Aorta (tissue), 5 donors: ENCODE data around the gene PARD3. TPM values are rescaled to one million over a fixed set of nuclear protein-coding genes. Genes with fewer than 3 reads are reported as not detected.

Source experiments
- ATAC-seq: fragments of 200-7000 bp; cut with Tn5 transposase; one replicate; pipeline ENCODE4 v1.9.1; 2022; ENCODE audit warnings: moderate library complexity; ENCODE audit not compliant: low FRiP score
- DNase-seq, 2 donors: peaks; one replicate each; pipeline ENCODE4 v3.0.0-alpha.2; 2020
- H3K27ac ChIP-seq, 2 donors: one replicate each; pipeline ENCODE4 v1.5.1; 2013; ENCODE audit warnings: low read length in 2 of 2, mild to moderate bottlenecking in 2 of 2, moderate library complexity in 2 of 2, control low read depth in 1 of 2, inconsistent platforms in 1 of 2, low read depth in 1 of 2
- H3K27me3 ChIP-seq, 2 donors: one replicate each; pipeline ENCODE4 v1.6.1; 2013; ENCODE audit warnings: control low read depth in 1 of 2, low read length in 1 of 2, mild to moderate bottlenecking in 1 of 2, moderate library complexity in 1 of 2; ENCODE audit not compliant: insufficient read depth in 2 of 2, control insufficient read depth in 1 of 2
- H3K36me3 ChIP-seq, 2 donors: one replicate each; pipeline ENCODE4 v1.6.1; 2013; ENCODE audit warnings: control low read depth in 1 of 2, low read length in 1 of 2, mild to moderate bottlenecking in 1 of 2; ENCODE audit not compliant: insufficient read depth in 2 of 2, control insufficient read depth in 1 of 2
- H3K4me1 ChIP-seq, 2 donors: one replicate each; pipeline ENCODE4 v1.6.1; 2013; ENCODE audit warnings: low read length in 2 of 2, control low read depth in 1 of 2, mild to moderate bottlenecking in 1 of 2, moderate library complexity in 1 of 2; ENCODE audit not compliant: insufficient read depth in 2 of 2, control insufficient read depth in 1 of 2
- H3K4me3 ChIP-seq, 2 donors: one replicate each; pipeline ENCODE4 v1.5.1; 2013; ENCODE audit warnings: low read length in 2 of 2, control low read depth in 1 of 2, mild to moderate bottlenecking in 1 of 2
- H3K9me3 ChIP-seq: one replicate; pipeline ENCODE4 v1.6.1; 2013; ENCODE audit warnings: mild to moderate bottlenecking, low read length; ENCODE audit not compliant: control insufficient read depth
- WGBS, 2 donors: extraction: QIAGEN DNeasy Blood & Tissue Kit; methylation state at CpG; one replicate each; pipeline ENCODE4 v1.1.7; 2013; 5-methylcytosine and 5-hydroxymethylcytosine counted together
- intact Hi-C, 2 donors: fragments of 100-400 bp; cut with DNase I; formaldehyde crosslinking; loops; one replicate each; pipeline versions ENCODE4 v1.14.2 to v1.15.0; 2022
- polyA plus RNA-seq, 2 donors: library from polyadenylated mRNA; stranded (reverse); fragments of 200-250 nt; gene quantifications; one replicate each; pipeline ENCODE4 v1.2.3, GENCODE V29; 2013
- total RNA-seq, 2 donors: library from RNA; stranded (reverse); fragmentation: NEBNext Ultra II Directional; extraction: Animal tissue kit (Norgen Biotek cat#: 25700); gene quantifications; one replicate each; pipeline ENCODE4 v1.2.1, GENCODE V29; 2021
- donor health status: healthy with polysubstance abuse.
- donor health status: Bipolar disorder and iron deficiency.
- donor health status: DM: no; HTN: no; CAD: no.
- donor health status: DM: no; HTN: no; CAD: no.
- donor health status: DM: yes; HTN: yes; CAD: no.

PARD3 gene
- total and polyA plus RNA-seq, 4 donors: 6.4 to 33.0 (median 28.7) TPM

GRCh38 chr10:34585422-34586112 lies 229.5 kb downstream of the PARD3 start:
- Histone ChIP-seq H3K27ac (no peak overlapping the region), H3K27me3 (no peaks in the 10 kb centered on the region), H3K4me3 (no peak overlapping the region), H3K9me3 (no peaks in the 10 kb centered on the region), H3K36me3 (no peaks in the 10 kb centered on the region), H3K4me1 (peaks cover 6 to 8% of the 10 kb centered on the region in 2 donors)
- 96% methylated on average over 2 of the region's 2 CpGs for WGBS, 2 donors
- no peak for ATAC-seq
- intact Hi-C loops: no loop called here
- DNase-seq: no peak

- DNase-seq (no peak), ATAC-seq (peak; percentile 56)
- Histone ChIP-seq H3K4me1 (peaks cover 6 to 8% of the 10 kb centered on the region in 2 donors), H3K4me3 (no peak overlapping the region), H3K27ac (no peak overlapping the region), H3K27me3 (no peaks in the 10 kb centered on the region), H3K36me3 (no peaks in the 10 kb centered on the region), H3K9me3 (no peaks in the 10 kb centered on the region)
- intact Hi-C loops: no loop called here
Observed at GRCh38 chr10:34584164-34584563, 230.9 kb downstream of the PARD3 start.

- DNase-seq: no peak
- no peaks in the 10 kb centered on the region for H3K36me3 ChIP-seq
- H3K4me1 ChIP-seq: peaks cover 6 to 10% of the 10 kb centered on the region in 2 donors
- intact Hi-C loops: no loop called here
- ATAC-seq: no peak
- H3K27ac ChIP-seq: no peak overlapping the region
- 31 to 44% methylated on average over 6 of the region's 6 CpGs for WGBS, 2 donors
- H3K27me3 ChIP-seq: no peaks in the 10 kb centered on the region
- no peaks in the 10 kb centered on the region for H3K9me3 ChIP-seq
- no peak overlapping the region for H3K4me3 ChIP-seq
Observed at GRCh38 chr10:34581801-34582532, 233.1 kb downstream of the PARD3 start.

DNA sequence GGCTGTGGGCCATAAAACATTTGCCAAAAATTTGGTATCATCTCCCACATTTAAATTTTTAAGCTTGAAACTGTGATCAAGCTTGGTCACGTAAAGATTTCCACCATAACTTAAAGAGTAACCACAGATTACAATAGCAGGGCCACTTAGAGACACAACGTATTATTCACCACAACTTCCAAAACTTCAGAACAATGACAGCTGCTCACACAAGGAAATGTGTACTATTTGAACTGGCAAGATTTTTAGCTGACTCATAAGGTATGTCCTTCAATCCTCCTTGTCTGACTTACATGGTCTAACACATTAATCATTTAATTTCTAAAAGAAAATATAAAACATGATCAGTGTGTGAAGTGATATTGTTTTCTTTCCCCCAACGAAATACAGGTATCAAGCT lies 234.5 kb downstream of the PARD3 start:
- ATAC-seq: no peak
- Histone ChIP-seq H3K4me1 (peaks cover 6 to 11% of the 10 kb centered on the region in 2 donors), H3K9me3 (no peaks in the 10 kb centered on the region), H3K27ac (no peak overlapping the region), H3K36me3 (no peaks in the 10 kb centered on the region), H3K27me3 (no peaks in the 10 kb centered on the region), H3K4me3 (no peak overlapping the region)
- WGBS, 2 donors: 59% methylated on average over 3 of the region's 3 CpGs
- no peak for DNase-seq
- intact Hi-C loops: no loop called here

DNA sequence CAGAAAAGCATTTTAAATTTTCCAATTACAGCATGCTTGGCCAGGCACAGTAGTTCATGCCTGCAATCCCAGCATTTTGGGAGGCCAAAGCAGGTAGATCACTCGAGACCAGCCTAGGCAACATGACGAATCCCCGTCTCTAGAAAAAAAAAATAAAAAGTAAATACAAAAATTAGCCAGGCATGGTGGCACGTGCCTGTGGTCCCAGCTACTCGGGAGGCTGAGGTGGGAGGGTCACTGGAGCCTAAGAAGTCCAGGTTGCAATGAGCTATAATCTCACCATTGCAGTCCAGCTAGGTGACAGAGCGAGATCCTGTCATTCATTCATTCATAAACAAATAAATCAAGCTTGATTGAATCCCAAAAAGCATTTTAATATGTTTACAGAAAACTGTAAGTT lies 234.9 kb downstream of the PARD3 start:
- H3K4me3 ChIP-seq: no peak overlapping the region
- H3K27ac ChIP-seq: no peak overlapping the region
- no peak for ATAC-seq
- intact Hi-C loops: no loop called here
- no peak for DNase-seq
- H3K36me3 ChIP-seq: no peaks in the 10 kb centered on the region
- no peaks in the 10 kb centered on the region for H3K27me3 ChIP-seq
- H3K4me1 ChIP-seq: peaks cover 6 to 11% of the 10 kb centered on the region in 2 donors
- no peaks in the 10 kb centered on the region for H3K9me3 ChIP-seq
- WGBS, 2 donors: 90 to 93% methylated on average over 6 of the region's 6 CpGs

GRCh38 chr10:34578468-34578867 lies 236.6 kb downstream of the PARD3 start:
- 98 to 100% methylated on average over 1 of the region's 1 CpG for WGBS, 2 donors

DNA sequence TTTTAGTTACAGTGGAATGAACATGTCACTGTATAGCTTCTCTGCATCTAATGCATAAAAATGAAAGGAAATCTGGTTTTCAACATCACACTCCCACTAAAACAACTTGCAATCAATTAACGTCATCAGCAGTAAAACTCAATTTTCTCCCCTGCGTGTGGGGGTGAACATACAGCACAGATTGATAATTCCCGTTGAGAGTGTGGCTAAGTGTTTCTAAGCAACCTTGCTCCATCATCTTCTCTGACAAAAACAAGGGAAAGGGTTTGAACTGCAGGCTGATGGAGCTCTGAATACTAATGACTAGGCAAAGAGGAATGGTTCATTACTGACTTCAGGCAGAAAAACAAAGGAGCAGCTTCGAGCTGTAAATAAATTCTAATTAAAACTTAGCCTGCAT lies 238.3 kb downstream of the PARD3 start:
- ATAC-seq: no peak

More at GRCh38 chr10:34578468-34578867, 236.6 kb downstream of the PARD3 start:
- intact Hi-C loops: no loop called here
- Histone ChIP-seq H3K9me3 (no peaks in the 10 kb centered on the region), H3K36me3 (no peaks in the 10 kb centered on the region), H3K27ac (no peak overlapping the region), H3K4me1 (peaks cover 3 to 7% of the 10 kb centered on the region in 2 donors), H3K4me3 (no peak overlapping the region), H3K27me3 (no peaks in the 10 kb centered on the region)
- no peak for ATAC-seq
- DNase-seq: no peak

GRCh38 chr10:34575882-34576281 lies 239.2 kb downstream of the PARD3 start:
- no peak for DNase-seq
- 88 to 92% methylated on average over 3 of the region's 3 CpGs for WGBS, 2 donors
- intact Hi-C loops: no loop called here
- Histone ChIP-seq H3K9me3 (no peaks in the 10 kb centered on the region), H3K4me3 (no peak overlapping the region), H3K4me1 (peaks cover 0 to 3% of the 10 kb centered on the region in 2 donors), H3K36me3 (no peaks in the 10 kb centered on the region), H3K27ac (no peak overlapping the region), H3K27me3 (no peaks in the 10 kb centered on the region)
- ATAC-seq: no peak

More for the DNA sequence above, 238.3 kb downstream of the PARD3 start:
- H3K4me3 ChIP-seq: no peak overlapping the region
- H3K27me3 ChIP-seq: no peaks in the 10 kb centered on the region
- H3K4me1 ChIP-seq: peaks cover 0 to 6% of the 10 kb centered on the region in 2 donors
- 36 to 40% methylated on average over 4 of the region's 4 CpGs for WGBS, 2 donors
- intact Hi-C loops: no loop called here
- H3K36me3 ChIP-seq: no peaks in the 10 kb centered on the region
- H3K27ac ChIP-seq: no peak overlapping the region
- no peak for DNase-seq
- no peaks in the 10 kb centered on the region for H3K9me3 ChIP-seq
